Forelimb muscle (tissue), 1 donor: Measurements from ENCODE around the gene ZBTB49. TPM values are rescaled to one million over a fixed set of nuclear protein-coding genes. Genes with fewer than 3 reads are reported as not detected.

Source experiments
- DNase-seq: peaks from one replicate; pipeline ENCODE4 v3.0.0-alpha.2; 2013; ENCODE audit warnings: low read depth
- polyA plus RNA-seq: library from polyadenylated mRNA; unstranded; fragments of 120-200 nt; gene quantifications from one replicate; pipeline ENCODE4 v1.2.1, GENCODE V29; 2013; ENCODE audit not compliant: insufficient read length

ZBTB49 gene
- polyA plus RNA-seq, 1 donor: 6.5 TPM

DNA sequence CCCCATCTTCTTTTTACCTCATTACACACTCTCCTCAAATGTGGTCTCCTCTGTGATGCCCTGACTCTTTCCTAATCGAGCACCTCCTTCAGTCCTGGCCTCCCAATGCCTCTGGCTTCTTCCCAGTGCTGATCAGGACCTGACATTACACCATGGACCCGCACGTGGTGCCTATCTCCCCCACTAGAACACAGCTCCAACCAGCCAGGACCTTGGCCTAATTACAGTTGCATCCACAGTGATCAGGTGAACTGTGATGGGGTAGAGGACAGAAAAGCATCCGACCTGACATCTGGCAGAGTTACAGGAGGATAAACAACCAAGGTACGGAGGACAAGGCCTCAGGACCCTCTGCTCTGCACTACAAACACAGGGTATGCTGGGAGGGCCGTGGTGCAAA lies 12.5 kb upstream of the ZBTB49 start:
- DNase-seq: no peak

DNA sequence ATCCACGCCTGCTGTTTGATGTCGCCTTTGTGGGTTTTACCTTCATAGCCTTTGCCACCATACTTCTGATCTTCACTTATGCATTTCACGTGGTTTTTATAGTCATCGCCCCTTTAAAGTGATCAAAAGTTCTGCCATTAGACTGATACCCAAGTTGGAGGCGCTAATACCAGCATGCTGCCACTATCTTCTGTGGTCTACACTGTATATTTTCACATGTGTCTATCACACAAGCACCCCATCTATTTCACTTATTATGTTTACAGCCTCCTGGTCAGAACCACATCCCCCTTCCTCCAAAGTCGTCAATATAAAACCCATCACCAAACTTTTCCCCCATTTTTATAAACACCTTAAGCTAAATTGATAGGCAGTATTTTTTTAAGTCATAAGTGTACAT lies 8.3 kb upstream of the ZBTB49 start:
- DNase-seq: no peak

DNA sequence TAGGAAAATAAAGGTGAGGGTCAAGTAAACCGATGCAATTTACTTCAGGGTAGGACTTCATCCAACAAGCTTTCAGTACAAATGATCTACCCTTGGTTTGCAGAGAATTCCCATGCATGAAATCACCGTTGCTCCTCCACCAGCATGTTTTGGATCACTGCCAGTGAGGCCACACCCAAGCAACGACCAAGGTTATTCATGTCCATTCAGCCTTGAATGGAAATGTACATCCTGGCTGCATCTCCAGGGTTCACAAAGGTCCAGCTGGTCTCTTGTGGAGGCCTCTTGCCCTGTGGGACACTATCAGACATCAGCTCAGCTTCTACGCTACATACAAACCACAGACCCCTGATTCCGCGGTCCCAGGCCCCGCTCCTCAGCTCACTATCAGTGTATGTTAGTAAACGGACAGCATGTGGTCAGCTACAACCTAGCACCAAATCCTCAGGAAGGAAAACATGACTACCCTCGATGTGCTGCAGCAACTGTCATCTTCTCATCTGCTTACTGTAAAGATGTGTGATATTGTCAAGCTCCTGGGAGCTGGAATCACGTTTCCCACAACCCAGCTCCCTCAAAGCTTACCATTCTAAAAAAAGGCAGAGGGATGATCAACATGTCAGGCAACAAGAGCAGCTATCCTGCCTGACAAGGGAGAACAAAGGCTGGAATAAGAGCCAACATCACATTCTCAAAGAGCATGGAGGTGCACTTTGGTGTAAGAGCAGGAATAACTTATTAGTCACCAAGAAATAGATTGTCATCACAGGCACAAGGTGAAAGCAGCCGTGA lies 5.0 kb upstream of the ZBTB49 start:
- no peak for DNase-seq

DNA sequence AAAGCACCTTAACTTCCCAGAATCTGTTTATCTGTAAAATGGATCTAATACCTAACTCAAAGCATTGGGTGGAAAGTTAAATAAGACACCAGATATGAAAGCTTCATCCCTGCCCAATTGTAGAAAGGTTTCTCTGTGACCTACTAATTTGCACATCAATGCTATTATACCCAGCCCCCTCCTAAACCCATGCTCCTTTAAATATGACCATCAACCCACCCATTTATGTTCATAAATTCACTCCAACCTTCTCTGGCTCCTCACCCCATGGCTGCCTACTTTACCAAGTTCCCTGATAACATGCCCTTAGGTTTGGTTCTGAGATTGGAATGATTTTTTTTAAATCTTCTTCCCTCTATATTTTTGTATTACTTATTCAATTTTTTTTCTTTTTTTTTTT lies 2.0 kb upstream of the ZBTB49 start:
- no peak for DNase-seq

DNA sequence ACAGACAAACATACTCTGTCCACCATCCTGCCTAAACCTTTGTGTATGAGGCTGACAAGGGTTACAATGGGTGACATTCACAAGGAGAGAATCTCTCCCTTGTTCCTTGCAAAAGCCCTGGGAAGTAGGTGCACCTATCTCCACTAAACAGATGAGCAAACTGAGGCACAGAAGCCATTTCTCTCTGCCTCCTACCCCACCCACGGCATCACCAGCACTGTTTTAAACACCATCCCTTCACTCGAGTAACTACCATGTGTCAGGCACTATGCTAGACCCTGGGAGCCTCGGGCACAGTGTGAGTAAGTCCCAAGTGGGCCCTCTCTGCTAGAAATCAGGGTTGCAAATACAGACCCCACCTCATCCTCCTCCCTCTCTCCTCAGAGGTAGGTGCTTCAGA lies 996 bp upstream of the ZBTB49 start:
- no peak for DNase-seq

DNA sequence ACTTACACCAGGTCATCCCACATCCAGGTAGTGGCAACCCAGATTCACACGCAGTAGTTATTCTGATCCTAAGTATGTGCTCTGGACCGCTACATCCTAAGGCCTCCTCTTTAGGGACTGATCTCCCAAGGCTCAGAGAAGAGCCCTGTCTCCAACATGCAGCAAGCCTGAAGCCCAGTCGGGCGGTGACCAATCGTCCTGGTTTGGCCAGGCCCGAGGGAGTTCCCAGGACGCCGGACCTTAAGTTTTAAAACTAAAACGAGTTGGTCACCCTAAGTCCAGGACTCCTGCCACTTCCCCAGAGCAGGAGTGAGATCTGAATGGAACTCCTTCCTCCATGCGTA lies 482 bp upstream of the ZBTB49 start:
- DNase-seq: no peak

DNA sequence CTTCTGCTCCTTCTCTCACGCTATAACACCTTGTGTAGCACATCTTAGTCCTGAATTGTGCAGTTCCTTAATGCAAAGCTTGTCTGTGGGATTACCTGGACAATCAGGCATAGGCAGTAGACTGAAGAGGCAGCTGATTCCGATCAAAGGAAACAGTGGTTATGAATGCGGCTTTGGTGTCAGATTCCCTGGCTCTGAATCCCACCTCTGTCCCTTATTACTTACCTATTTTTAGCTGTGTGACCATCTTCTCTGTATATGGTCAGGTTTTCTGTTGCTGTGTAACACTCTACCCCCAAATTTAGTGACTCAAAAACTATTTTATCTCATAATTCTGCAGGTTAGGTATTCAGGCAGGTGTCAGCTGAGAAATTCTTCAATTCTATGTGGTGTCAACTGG lies 3.2 kb downstream of the ZBTB49 start:
- no peak for DNase-seq

DNA sequence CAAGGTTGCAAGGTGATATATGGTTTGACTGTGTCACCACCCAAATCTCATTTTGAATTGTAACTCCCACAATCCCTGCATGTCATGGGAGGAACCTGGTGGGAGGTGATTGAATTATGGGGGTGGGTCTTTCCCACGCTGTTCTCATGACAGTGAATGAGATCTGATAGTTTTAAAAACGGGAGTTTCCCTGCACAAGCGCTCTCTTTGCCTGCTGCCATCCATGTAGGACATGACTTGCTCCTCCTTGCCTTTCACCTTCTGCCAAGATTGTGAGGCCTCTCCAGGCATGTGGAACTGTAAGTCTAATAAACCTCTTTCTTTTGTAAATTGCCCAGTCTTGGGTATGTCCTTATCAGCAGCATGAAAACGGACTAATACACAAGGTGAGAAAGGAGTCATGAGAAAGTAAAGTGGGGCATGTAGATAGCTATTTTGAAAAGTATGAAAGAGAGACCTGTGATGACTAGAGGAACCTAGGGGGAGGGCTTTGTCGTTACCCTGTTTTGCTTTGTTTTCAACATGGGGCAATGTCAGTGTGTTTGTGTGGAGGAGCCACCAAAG lies 6.3 kb downstream of the ZBTB49 start:
- no peak for DNase-seq

DNA sequence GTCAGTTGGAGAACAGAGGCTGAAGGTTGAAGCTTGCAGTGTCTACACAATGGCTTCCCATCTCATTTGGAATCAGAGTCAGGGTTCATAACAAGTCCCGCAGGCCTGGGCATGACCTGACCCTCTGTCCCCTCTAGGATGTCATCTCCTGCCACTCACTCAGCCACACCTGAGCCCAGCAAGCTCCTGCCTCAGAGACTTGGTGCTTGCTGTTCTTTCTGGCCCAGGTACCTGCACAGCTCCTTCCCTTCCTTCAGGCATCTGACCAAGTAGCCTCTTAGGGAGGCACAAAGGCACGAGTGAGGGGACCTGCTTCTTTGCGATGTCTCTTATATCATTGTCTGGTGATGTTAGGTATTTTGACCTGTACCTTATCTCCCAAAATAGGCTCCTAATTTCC lies 9.0 kb downstream of the ZBTB49 start:
- no peak for DNase-seq

DNA sequence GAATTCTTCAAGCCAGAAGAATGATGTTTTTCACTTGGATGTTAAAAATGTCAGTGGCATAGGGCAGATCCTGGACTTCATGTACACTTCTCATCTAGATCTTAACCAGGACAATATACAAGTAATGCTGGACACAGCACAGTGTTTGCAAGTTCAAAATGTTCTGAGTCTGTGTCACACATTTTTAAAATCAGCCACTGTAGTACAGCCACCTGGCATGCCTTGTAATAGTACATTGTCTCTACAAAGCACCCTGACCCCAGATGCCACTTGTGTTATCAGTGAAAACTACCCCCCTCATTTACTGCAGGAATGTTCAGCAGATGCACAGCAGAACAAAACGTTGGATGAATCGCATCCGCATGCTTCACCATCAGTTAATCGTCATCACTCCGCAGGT lies 11.9 kb downstream of the ZBTB49 start:
- no peak for DNase-seq

DNA sequence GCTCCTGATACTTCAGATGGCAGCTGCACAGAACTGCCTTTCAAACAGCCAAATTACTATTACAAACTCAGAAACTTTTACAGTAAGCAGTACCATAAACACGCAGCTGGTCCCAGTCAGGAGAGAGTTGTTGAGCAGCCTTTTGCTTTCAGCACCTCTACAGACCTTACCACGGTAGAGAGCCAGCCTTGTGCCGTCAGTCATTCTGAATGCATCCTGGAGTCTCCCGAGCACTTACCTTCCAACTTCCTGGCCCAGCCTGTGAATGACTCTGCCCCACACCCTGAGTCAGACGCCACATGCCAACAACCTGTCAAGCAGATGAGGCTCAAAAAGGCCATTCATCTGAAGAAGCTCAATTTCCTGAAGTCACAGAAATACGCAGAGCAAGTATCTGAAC lies 12.4 kb downstream of the ZBTB49 start:
- no peak for DNase-seq

DNA sequence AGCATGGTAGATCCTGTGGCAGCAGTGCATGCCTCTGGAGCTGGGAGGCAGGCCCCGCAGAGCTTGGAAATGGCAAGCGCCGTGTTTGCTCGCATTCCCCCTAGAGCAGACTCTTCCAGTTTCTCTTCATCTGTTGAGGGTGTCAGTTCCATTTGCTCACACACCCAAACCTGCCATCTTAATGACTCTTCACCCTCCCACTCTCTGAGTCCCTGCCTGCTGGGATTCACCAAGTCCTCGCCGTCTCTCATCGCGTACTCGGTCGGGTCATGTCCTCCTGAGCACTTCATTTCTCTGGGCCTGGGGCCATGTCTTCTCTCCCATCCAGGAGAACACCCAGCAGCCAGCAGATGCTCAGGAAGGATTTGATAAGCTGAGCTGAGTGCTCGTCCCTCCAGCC lies 16.9 kb downstream of the ZBTB49 start:
- no peak for DNase-seq

DNA sequence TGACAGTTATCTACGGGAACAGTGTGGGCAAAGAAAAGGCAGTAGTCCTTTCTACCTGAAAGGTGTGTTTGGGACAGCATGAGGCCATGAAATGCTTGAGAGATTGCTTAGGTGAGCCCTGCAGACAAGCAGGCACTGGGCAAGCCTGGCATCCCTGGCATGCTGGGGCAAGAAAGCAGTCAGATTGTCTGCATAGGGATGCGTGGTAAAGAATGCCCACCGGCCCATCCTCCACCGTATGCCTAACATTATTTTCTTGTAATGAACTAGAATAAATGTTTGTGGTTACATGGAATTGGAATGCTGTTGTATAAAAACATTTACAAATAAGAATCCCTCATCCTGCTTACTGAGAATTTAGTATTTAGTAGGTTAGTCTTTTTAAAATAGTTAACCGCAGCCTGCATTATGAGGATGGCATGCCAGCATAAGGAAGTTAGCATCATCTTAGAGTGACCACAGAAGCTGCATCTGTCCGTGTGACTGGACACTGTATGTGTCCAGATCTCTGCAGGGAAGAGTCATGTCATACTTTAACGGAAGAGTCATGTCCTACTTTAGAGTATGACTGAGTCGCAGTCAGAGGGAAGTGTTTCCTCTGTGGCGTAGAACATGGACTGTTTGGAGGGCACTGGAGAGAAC lies 18.9 kb downstream of the ZBTB49 start:
- DNase-seq: no peak

DNA sequence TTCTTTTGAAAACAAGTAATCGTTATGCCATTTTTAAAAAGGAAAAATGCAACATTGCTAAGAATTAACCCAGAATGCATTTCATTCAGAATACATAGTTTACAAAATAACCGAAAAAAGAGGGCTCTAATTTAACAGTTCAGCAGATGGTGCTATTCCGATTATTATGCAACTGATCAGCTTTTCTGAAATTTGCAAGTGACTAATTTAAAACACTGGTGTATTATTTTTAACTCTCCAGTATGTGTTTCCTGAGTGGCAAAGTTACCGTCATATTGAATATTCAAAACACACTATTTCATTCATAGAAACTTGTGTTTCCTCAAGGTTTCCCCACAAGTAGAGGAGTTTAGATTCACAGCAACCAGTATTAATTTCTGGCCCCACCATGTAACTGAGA lies 21.1 kb downstream of the ZBTB49 start:
- DNase-seq: no peak

DNA sequence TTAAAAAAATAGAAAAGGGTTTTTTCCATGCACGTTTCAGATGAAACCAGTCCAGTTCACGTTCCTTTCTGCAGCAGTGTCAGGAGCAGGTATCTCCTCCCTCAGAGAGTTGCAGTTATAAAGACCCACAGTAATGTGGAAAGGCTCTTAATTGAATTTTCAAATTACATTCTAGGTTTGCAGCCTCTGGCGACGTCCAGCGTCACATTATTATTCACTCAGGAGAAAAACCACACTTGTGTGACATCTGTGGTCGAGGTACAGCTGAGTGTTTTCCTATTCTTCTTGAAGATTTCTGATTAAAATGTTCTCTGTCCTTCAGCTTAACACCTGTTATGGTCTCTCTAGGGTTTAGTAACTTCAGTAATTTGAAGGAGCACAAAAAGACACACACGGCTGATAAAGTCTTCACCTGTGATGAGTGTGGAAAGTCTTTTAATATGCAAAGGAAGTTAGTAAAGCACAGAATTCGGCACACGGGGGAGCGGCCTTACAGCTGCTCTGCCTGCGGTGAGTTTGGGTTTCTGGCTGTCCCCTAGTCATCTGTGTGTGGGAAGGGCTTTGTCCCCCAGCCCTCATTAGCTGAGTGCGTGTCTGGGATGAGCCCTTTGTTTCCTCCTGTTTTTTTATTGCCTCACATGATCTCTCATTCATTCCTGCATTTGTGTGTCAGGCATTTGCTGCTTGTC lies 25.6 kb downstream of the ZBTB49 start:
- DNase-seq: no peak

DNA sequence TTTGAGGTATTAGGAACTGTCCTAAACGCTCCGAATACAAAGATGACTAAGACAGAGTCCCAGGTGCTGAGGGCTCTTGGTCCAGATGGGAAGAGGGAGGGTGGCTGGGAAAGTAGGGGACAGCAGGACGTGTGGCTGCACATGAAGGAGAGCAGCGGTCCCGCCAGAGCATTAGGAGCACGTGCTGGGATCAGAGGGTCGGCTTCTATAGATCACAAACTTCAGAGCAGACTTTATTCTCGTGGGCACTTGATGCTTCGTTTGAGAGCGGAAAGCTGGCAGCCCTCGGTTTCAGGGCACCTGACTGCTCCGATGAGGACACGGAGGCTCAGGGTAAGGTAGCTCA lies 26.1 kb downstream of the ZBTB49 start:
- no peak for DNase-seq

DNA sequence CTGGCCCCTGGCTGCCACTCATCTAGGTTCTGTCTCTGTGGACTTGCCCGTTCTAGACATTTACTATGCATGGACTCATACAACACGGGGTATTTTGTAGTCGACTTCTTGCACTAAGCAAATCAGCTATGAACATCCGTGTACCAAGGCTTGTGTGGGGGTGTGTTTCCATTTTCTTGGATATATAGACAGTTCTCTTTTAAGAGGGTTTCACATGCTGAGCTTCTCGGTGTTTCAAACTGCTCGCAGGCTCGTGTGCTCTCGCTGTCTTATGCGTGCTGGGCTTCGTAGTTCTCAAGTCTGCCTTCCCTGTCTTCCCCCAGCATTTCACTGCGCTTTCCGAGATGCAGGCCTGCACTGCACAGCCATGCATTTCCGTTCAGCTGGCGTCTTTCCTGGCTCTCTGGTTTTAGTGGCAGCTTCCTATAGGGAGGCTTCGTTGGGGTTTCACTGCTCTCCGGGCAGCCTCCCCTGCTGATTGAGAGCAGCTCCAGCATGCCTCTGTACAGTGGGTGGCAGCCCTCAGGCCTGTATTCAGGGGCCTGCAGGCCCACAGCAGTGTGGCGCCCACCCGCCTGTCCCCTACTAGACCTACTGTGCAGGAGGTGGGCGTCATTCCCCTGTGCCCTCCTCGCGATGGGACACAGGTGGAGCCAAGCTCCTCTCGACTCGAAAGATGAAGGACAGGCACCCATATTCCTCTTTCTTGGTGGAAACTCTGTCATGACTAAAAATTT lies 27.6 kb downstream of the ZBTB49 start:
- DNase-seq: no peak

DNA sequence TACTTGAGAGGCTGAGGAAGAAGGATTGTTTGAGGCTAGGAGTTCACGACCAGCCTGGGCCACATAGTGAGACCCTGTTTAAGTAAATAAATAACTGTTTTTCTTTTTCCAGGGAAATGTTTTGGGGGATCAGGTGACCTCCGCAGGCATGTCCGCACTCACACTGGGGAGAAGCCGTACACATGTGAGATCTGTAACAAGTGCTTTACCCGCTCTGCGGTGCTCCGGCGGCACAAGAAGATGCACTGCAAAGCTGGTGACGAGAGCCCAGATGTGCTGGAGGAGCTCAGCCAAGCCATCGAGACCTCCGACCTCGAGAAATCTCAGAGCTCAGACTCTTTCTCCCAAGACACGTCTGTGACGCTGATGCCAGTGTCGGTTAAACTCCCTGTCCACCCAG lies 30.5 kb downstream of the ZBTB49 start:
- DNase-seq: no peak

DNA sequence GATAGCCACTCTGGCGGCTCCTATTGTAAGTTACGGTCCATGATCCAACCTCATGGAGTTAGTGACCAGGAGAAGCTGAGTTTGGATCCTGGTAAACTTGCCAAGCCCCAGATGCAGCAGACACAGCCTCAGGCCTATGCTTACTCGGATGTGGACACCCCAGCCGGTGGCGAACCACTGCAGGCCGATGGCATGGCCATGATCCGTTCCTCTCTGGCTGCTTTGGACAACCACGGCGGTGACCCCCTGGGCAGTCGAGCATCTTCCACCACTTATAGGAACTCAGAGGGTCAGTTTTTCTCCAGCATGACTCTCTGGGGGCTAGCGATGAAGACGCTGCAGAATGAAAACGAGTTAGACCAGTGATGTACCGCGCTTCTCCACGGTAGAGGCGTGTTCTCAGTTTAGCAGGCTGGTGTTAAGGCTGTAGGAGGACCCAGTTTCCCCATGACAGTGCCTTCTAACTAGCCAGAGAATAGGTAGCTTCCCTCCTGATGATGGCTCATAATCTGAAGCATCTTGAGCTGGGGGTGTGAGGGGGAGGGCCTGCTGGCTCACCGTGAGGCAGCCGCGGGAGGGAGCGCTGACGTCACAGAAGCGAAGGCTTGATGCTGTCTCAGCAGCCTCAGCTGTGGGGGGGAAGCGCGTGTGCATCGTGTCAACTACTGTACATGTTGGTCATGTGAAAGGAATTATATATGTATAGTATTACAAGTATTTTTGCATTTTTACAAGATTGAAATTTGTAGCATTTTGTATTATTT lies 31.1 kb downstream of the ZBTB49 start:
- DNase-seq: no peak

DNA sequence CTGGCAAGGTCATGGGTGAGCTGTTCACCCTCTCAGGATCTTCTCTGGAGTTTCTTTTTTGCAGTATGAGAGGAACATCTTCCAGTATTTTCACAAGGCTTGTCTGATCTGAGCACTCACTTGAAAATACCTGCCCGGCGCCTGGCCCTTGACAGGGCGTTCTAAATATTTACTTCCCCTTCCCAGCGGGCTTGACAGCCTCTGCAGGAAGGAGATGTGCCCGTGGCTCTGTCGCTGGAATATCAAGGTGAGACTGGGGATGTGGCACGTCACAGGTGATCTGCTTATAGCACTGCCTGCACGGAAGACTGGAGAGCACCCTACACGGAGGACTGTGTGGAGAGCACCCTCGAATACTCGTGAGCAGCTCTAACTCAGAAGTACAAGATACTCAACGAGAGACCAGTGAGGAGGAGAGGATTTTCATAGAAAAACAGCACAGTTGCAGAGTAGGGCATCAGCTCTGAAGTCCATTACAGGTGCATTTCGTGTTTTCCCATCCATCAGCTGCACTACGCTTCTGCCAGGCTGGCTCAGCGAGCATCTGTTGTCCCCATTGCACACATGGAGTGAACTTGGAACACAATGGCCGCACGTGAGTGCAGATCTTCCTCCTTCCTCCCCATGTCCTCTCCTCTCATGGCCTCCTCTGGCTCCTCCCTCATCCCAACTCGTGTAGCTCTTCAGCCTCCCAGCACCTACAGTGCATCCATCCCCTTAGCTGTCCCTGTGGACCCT lies 32.1 kb downstream of the ZBTB49 start:
- no peak for DNase-seq
